Common myeloid progenitor, CD34-positive (primary cell): ENCODE data around the gene QPCTL.
"Not testable (repeated sequence)": the region's sequence is repeated elsewhere in the genome, so short reads cannot be mapped to it uniquely, and the experiment has no call there.

Source experiments
- CTCF ChIA-PET: fragments of 350-600 bp; sonication (Branson Sonifier 250); formaldehyde crosslinking; loops from one replicate; lab custom pipeline; 2021; ENCODE audit warnings: antibody characterized with exemption; lab: Charles Lee
- POLR2A ChIA-PET: fragments of 350-600 bp; sonication (Branson Sonifier 250); formaldehyde crosslinking; loops from one replicate; lab custom pipeline; 2021; ENCODE audit warnings: antibody characterized with exemption; lab: Charles Lee
- DNase-seq, 3 donors: peaks; one replicate each; pipeline versions ENCODE4 v3.0.0 to v3.0.0-alpha.2; 2013
- H3K27ac ChIP-seq, 2 experiments: 1 replicate in 1 of 2; 2 replicates in 1 of 2; pipeline ENCODE4 v1.7.0; 2013; ENCODE audit warnings: inconsistent platforms in 2 of 2, low read length in 2 of 2, mild to moderate bottlenecking in 2 of 2, low read depth in 1 of 2, moderate library complexity in 1 of 2; ENCODE audit not compliant: severe bottlenecking in 2 of 2, insufficient read depth in 1 of 2, poor library complexity in 1 of 2
- H3K27me3 ChIP-seq, 5 experiments: replicated peaks in 2 of 5; 1 replicate in 3 of 5; 2 replicates in 2 of 5; pipeline versions ENCODE4 v1.6.1 to v1.7.0; 2013; ENCODE audit warnings: low read length in 4 of 5, mild to moderate bottlenecking in 2 of 5, moderate library complexity in 2 of 5, inconsistent platforms in 1 of 5; ENCODE audit not compliant: insufficient read depth in 5 of 5, control insufficient read depth in 4 of 5
- H3K36me3 ChIP-seq, 4 experiments: 1 replicate in 2 of 4; 2 replicates in 2 of 4; pipeline versions ENCODE4 v1.6.1 to v1.7.0; 2013; ENCODE audit warnings: low read length in 3 of 4, control low read depth in 1 of 4, mild to moderate bottlenecking in 1 of 4; ENCODE audit not compliant: control insufficient read depth in 4 of 4, insufficient read depth in 4 of 4
- H3K4me1 ChIP-seq, 4 experiments: 1 replicate in 3 of 4; 2 replicates in 1 of 4; pipeline versions ENCODE4 v1.6.1 to v1.7.1; 2013; ENCODE audit warnings: low read length in 3 of 4, mild to moderate bottlenecking in 3 of 4, control low read depth in 1 of 4, inconsistent platforms in 1 of 4, moderate library complexity in 1 of 4; ENCODE audit not compliant: control insufficient read depth in 4 of 4, insufficient read depth in 4 of 4; ENCODE audit errors: control extremely low read depth in 1 of 4
- H3K4me3 ChIP-seq, 7 experiments: 1 replicate in 4 of 7; 2 replicates in 3 of 7; pipeline versions ENCODE4 v1.5.1 to v1.7.0; 2013; ENCODE audit warnings: mild to moderate bottlenecking in 7 of 7, low read length in 6 of 7, moderate library complexity in 6 of 7, inconsistent platforms in 2 of 7, low read depth in 2 of 7, control low read depth in 1 of 7; ENCODE audit not compliant: insufficient read depth in 4 of 7, control insufficient read depth in 1 of 7; ENCODE audit errors: extremely low read depth in 1 of 7
- H3K9me3 ChIP-seq, 5 experiments: 1 replicate in 4 of 5; 2 replicates in 1 of 5; pipeline versions ENCODE4 v1.6.1 to v1.7.1; 2013; ENCODE audit warnings: low read length in 4 of 5, mild to moderate bottlenecking in 2 of 5, inconsistent platforms in 1 of 5, low read depth in 1 of 5, moderate library complexity in 1 of 5; ENCODE audit not compliant: control insufficient read depth in 4 of 5, insufficient read depth in 2 of 5; ENCODE audit errors: control extremely low read depth in 1 of 5
- WGBS: methylation state at CpG from one replicate; pipeline ENCODE4 v1.1.5; 2013; ENCODE audit not compliant: insufficient coverage; 5-methylcytosine and 5-hydroxymethylcytosine counted together

The QPCTL gene

GRCh38 chr19:45716359-45717130 is 24.1 kb downstream of the QPCTL start:
- H3K27me3 ChIP-seq = no peaks in the 10 kb centered on the region
- ChIA-PET CTCF (interaction anchor here (0.7 to 1.9 kb wide), 5 partner anchors 13 to 53 kb away, joined by 3 to 7 read pairs (median 4); partner anchors contain the start of genes FBXO46 and SIX5), POLR2A (interaction anchor here (0.7 to 1.6 kb wide), 6 partner anchors 13 to 93 kb away, joined by 3 to 9 read pairs (median 6); partner anchors contain the start of genes FBXO46, QPCTL and SIX5)
- H3K27ac ChIP-seq = peak overlapping the region; percentile 4 to 90
- peaks cover 5 to 25% (median 11%) of the 10 kb centered on the region in 4 experiments for H3K36me3 ChIP-seq
- no peaks in the 10 kb centered on the region for H3K9me3 ChIP-seq
- DNase-seq = peak; percentile 13 to 46 (median 41)
- 4% methylated on average over 14 of the region's 24 CpGs for WGBS
- peaks cover 2 to 22% (median 16%) of the 10 kb centered on the region in 4 experiments for H3K4me1 ChIP-seq
- H3K4me3 ChIP-seq = peak overlapping the region; percentile 39 to 98 (median 93)

DNA sequence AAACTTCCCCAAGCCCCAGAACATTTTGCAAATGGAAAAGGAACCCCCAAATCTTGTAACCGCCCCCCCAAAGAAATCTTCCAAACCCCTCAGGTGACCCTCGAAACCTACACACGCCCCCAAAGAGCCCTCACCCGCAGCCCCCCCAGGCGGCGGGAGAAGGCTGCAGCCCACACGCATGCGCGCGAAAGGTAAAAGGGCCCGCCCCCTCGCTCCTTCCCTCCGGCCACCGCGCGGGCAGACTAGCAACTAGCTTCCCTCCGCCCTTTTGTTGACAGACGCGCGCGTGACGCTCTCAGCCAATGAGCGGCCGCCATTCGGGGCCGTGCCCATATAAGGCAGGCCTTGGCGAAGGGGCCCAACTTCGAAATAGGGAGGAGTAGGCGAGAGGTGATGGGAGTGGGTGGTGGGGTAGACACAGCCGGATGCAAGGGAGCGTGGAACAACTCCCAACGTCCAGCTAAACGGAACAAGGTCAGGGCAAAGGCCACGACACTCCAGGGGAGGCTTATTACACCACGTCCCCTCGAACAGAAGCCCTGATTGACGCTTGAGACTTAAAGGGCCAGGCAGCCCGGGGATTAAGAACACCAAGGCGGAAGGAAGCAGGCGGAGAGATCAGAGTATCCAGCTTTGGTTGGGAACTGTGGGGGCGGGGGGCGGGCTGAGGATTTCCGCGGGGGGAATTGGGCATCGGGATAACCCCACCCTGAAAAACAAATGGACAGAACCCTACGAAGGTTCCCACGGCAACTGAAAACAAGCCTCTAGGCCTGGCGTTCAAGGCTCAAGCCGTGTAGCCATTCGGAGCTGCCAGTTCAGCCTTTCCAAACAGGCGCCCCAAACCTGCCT is 24.9 kb downstream of the QPCTL start:
- Histone ChIP-seq H3K4me3 (peak overlapping the region; percentile 39 to 98 (median 93)), H3K36me3 (peaks cover 7 to 20% (median 10%) of the 10 kb centered on the region in 4 experiments), H3K9me3 (no peaks in the 10 kb centered on the region), H3K27ac (peak overlapping the region; percentile 83 to 92), H3K4me1 (peaks cover 2 to 22% (median 16%) of the 10 kb centered on the region in 4 experiments), H3K27me3 (no peaks in the 10 kb centered on the region)
- WGBS = 0% methylated on average over 29 of the region's 51 CpGs
- ChIA-PET POLR2A (interaction anchor here (0.7 to 1.6 kb wide), 6 partner anchors 12 to 93 kb away, joined by 3 to 9 read pairs (median 6); partner anchors contain the start of genes FBXO46, QPCTL and SIX5), CTCF (interaction anchor here (0.7 to 1.9 kb wide), 5 partner anchors 13 to 52 kb away, joined by 3 to 7 read pairs (median 4); partner anchors contain the start of genes FBXO46 and SIX5)
- DNase-seq = peak; percentile 99 to 100 (median 100)

- no peaks in the 10 kb centered on the region for H3K9me3 ChIP-seq
- WGBS = 89% methylated on average over 9 of the region's 12 CpGs
- no peak for DNase-seq
- peak overlapping the region; percentile 83 to 92 for H3K27ac ChIP-seq
- peaks cover 2 to 22% (median 16%) of the 10 kb centered on the region in 4 experiments for H3K4me1 ChIP-seq
- ChIA-PET POLR2A (interaction anchor here (1.6 kb wide), 1 partner anchor 13 kb away, joined by 6 read pairs; the partner anchor contains the start of gene FBXO46), CTCF (interaction anchor here (1.0 to 1.9 kb wide), 2 partner anchors 12 to 51 kb away, joined by 6 to 7 read pairs; partner anchors contain the start of genes FBXO46 and SIX5)
- peaks cover 5 to 13% (median 7%) of the 10 kb centered on the region in 4 experiments for H3K36me3 ChIP-seq
- H3K4me3 ChIP-seq = peak overlapping the region in 6 of 7 experiments; percentile 63 to 98 (median 93)
- no peaks in the 10 kb centered on the region for H3K27me3 ChIP-seq
Measured at GRCh38 chr19:45717983-45718650, 25.7 kb downstream of the QPCTL start.

DNA sequence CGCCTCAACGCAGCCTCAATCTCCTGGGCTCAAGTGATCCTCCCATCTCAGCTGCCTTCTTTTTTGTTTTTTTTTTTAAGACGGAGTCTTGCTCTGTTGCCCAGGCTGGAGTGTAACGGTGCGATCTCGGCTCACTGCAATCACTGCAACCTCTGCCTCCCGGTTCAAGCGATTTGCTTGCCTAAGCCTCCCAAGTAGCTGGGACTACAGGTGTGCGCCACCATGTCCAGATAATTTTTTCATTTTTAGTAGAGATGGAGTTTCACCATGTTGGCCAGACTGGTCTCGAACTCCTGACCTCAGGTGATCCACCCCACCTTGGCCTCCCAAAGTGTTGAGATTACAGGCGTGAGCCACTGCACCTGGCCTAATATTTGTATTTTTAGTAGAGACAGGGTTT is 27.6 kb downstream of the QPCTL start:
- Histone ChIP-seq H3K4me1 (peaks cover 2 to 22% (median 16%) of the 10 kb centered on the region in 4 experiments), H3K36me3 (peaks cover 7 to 13% (median 11%) of the 10 kb centered on the region in 4 experiments)
- CTCF ChIA-PET = interaction anchor here (0.6 to 1.7 kb wide), 3 partner anchors 20 to 50 kb away, joined by 3 to 4 read pairs (median 3); no protein-coding TSS in a partner anchor
- WGBS = 91% methylated on average over 10 of the region's 11 CpGs
- H3K27ac ChIP-seq, H3K4me3 ChIP-seq, DNase-seq, H3K9me3 ChIP-seq, POLR2A ChIA-PET, H3K27me3 ChIP-seq: not testable (repeated sequence)

DNA sequence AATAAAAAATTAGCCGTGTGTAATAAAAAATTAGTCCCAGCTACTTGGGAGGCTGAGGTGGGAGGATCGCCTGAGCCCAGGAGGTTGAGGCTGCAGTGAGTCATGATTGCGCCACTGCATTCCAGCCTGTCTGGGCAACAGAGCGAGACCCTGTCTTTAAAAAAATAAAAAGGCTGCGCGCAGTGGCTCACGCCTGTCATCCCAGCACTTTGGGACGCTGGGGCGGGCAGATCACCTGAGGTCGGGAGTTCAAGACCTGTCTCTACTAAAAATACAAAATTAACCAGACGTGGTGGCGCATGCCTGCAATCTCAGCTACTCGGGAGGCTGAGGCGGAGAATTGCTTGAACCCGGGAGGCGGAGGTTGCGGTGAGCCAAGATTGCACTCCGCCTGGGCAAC is 36.2 kb downstream of the QPCTL start:
- H3K36me3 ChIP-seq, H3K27me3 ChIP-seq, H3K9me3 ChIP-seq, POLR2A ChIA-PET, DNase-seq, H3K4me3 ChIP-seq, H3K27ac ChIP-seq: not testable (repeated sequence)
- peaks cover 2 to 12% (median 9%) of the 10 kb centered on the region in 4 experiments for H3K4me1 ChIP-seq
- CTCF ChIA-PET = interaction anchor here (1.1 kb wide), 1 partner anchor 12 kb away, joined by 4 read pairs; no protein-coding TSS in a partner anchor
- 96% methylated on average over 15 of the region's 18 CpGs for WGBS

GRCh38 chr19:45729800-45730290 is 37.4 kb downstream of the QPCTL start:
- POLR2A ChIA-PET = interaction anchor here (0.5 to 1.5 kb wide), 5 partner anchors 13 to 1040 kb away, joined by 3 to 10 read pairs (median 3); partner anchors contain the start of genes QPCTL and SNRPD2
- Histone ChIP-seq H3K36me3 (no peaks in the 10 kb centered on the region), H3K9me3 (no peaks in the 10 kb centered on the region), H3K4me3 (peak overlapping the region; percentile 56 to 93 (median 85)), H3K27me3 (no peaks in the 10 kb centered on the region), H3K27ac (peak overlapping the region; percentile 74 to 87), H3K4me1 (peaks cover 2 to 12% (median 9%) of the 10 kb centered on the region in 4 experiments)
- DNase-seq = no peak
- WGBS = 22% methylated on average over 8 of the region's 10 CpGs
- CTCF ChIA-PET = interaction anchor here (1.1 to 2.9 kb wide), 4 partner anchors 11 to 37 kb away, joined by 3 to 11 read pairs (median 6); partner anchors contain the start of genes QPCTL and SNRPD2
